Measurements from ENCODE around the gene SDC4. TPM values are rescaled to one million over a fixed set of nuclear protein-coding genes. Genes with fewer than 3 reads are reported as not detected.

Gene SDC4
- total and polyA plus RNA-seq, 9 of the 15 experiments (the other 6 are each of a cell fraction or from before 2014, with no cell fraction given): 2.1 to 10.7 (median 6.3) TPM

- TF ChIP-seq, protein P1, sequence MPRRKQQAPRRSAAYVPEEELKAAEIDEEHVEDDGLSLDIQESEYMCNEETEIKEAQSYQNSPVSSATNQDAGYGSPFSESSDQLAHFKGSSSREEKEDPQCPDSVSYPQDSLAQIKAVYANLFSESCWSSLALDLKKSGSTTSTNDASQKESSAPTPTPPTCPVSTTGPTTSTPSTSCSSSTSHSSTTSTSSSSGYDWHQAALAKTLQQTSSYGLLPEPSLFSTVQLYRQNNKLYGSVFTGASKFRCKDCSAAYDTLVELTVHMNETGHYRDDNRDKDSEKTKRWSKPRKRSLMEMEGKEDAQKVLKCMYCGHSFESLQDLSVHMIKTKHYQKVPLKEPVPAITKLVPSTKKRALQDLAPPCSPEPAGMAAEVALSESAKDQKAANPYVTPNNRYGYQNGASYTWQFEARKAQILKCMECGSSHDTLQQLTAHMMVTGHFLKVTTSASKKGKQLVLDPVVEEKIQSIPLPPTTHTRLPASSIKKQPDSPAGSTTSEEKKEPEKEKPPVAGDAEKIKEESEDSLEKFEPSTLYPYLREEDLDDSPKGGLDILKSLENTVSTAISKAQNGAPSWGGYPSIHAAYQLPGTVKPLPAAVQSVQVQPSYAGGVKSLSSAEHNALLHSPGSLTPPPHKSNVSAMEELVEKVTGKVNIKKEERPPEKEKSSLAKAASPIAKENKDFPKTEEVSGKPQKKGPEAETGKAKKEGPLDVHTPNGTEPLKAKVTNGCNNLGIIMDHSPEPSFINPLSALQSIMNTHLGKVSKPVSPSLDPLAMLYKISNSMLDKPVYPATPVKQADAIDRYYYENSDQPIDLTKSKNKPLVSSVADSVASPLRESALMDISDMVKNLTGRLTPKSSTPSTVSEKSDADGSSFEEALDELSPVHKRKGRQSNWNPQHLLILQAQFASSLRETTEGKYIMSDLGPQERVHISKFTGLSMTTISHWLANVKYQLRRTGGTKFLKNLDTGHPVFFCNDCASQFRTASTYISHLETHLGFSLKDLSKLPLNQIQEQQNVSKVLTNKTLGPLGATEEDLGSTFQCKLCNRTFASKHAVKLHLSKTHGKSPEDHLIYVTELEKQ (CRISPR knock-in tag; IDR thresholded peaks at IDR 0.05): no peak
- peak; percentile 57; the same call in 1 of the 2 replicates for TF ChIP-seq NFIC (IDR thresholded peaks at IDR 0.05)
- TF ChIP-seq PHTF2 (CRISPR knock-in tag; IDR thresholded peaks at IDR 0.05): no peak
- TF ChIP-seq TRIM24 (IDR thresholded peaks at IDR 0.05): peak in 1 of 2 experiments; percentile 29; a peak in 1 of 4 replicates
- TF ChIP-seq ZC3H11A (IDR thresholded peaks at IDR 0.05; ENCODE audit: low read depth, low read length): no peak
- TF ChIP-seq TAF15 (IDR thresholded peaks at IDR 0.05; ENCODE audit: low read depth, low read length): no peak
- TF ChIP-seq, protein P2, sequence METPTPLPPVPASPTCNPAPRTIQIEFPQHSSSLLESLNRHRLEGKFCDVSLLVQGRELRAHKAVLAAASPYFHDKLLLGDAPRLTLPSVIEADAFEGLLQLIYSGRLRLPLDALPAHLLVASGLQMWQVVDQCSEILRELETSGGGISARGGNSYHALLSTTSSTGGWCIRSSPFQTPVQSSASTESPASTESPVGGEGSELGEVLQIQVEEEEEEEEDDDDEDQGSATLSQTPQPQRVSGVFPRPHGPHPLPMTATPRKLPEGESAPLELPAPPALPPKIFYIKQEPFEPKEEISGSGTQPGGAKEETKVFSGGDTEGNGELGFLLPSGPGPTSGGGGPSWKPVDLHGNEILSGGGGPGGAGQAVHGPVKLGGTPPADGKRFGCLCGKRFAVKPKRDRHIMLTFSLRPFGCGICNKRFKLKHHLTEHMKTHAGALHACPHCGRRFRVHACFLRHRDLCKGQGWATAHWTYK (CRISPR knock-in tag; IDR thresholded peaks at IDR 0.05): no peak
- TF ChIP-seq CSDE1 (IDR thresholded peaks at IDR 0.05): no peak
- TF ChIP-seq ERF (CRISPR knock-in tag; IDR thresholded peaks at IDR 0.05): no peak
- no peak for TF ChIP-seq BRCA1 (IDR thresholded peaks at IDR 0.05)
- TF ChIP-seq BRCA1 (CRISPR knock-in tag; IDR thresholded peaks at IDR 0.05): no peak
- TF ChIP-seq, protein P3, sequence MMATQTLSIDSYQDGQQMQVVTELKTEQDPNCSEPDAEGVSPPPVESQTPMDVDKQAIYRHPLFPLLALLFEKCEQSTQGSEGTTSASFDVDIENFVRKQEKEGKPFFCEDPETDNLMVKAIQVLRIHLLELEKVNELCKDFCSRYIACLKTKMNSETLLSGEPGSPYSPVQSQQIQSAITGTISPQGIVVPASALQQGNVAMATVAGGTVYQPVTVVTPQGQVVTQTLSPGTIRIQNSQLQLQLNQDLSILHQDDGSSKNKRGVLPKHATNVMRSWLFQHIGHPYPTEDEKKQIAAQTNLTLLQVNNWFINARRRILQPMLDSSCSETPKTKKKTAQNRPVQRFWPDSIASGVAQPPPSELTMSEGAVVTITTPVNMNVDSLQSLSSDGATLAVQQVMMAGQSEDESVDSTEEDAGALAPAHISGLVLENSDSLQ (IDR thresholded peaks at IDR 0.05): peak; percentile 30; the same call in 1 of the 2 replicates
- TF ChIP-seq NELFE (IDR thresholded peaks at IDR 0.05; ENCODE audit: insufficient read depth, insufficient read length): no peak
- no peak for TF ChIP-seq HCFC1 (IDR thresholded peaks at IDR 0.05; ENCODE audit: low read depth, low read length)
- TF ChIP-seq SOX6 (IDR thresholded peaks at IDR 0.05): peak; percentile 76
- 0 out of 2 replicates have a peak, but pooled peaks have one; percentile 1 for TF ChIP-seq JUND (IDR thresholded peaks at IDR 0.05; ENCODE audit: borderline replicate concordance, low read depth, low read length)
- peak; percentile 34; the same call in 1 of the 3 replicates for TF ChIP-seq JUND (tag; IDR thresholded peaks at IDR 0.05; ENCODE audit: borderline replicate concordance, low read depth, low read length)
- no peak for TF ChIP-seq TEAD1 (CRISPR knock-in tag; IDR thresholded peaks at IDR 0.05)
- TF ChIP-seq, protein P4, sequence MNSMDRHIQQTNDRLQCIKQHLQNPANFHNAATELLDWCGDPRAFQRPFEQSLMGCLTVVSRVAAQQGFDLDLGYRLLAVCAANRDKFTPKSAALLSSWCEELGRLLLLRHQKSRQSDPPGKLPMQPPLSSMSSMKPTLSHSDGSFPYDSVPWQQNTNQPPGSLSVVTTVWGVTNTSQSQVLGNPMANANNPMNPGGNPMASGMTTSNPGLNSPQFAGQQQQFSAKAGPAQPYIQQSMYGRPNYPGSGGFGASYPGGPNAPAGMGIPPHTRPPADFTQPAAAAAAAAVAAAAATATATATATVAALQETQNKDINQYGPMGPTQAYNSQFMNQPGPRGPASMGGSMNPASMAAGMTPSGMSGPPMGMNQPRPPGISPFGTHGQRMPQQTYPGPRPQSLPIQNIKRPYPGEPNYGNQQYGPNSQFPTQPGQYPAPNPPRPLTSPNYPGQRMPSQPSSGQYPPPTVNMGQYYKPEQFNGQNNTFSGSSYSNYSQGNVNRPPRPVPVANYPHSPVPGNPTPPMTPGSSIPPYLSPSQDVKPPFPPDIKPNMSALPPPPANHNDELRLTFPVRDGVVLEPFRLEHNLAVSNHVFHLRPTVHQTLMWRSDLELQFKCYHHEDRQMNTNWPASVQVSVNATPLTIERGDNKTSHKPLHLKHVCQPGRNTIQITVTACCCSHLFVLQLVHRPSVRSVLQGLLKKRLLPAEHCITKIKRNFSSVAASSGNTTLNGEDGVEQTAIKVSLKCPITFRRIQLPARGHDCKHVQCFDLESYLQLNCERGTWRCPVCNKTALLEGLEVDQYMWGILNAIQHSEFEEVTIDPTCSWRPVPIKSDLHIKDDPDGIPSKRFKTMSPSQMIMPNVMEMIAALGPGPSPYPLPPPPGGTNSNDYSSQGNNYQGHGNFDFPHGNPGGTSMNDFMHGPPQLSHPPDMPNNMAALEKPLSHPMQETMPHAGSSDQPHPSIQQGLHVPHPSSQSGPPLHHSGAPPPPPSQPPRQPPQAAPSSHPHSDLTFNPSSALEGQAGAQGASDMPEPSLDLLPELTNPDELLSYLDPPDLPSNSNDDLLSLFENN (IDR thresholded peaks at IDR 0.05; ENCODE audit: low read depth in 2 of 2, low read length in 2 of 2): peak in 1 of 2 experiments; percentile 68; a peak in 2 of 4 replicates
- TF ChIP-seq CBFA2T2 (conservative IDR thresholded peaks at IDR 0.05): peak; percentile 89
These were observed 10.7 kb downstream of the SDC4 start (continued) for GRCh38 chr20:45337367-45338120.

All from K562 (cell line).